H1 (cell line): Measurements from ENCODE around the gene EPS8.

Experiments
- CBX8 ChIP-seq: fragments of 300-800, 300-1000 bp; sonication (generic); IDR thresholded peaks from 2 replicates; pipeline ENCODE4 v1.7.1; 2016; ENCODE audit warnings: low read depth, low read length, borderline replicate concordance
- CEBPB ChIP-seq: IDR thresholded peaks from 2 replicates; pipeline ENCODE4 v1.6.1; 2012; ENCODE audit warnings: low read depth, low read length
- CTCF ChIP-seq, 3 experiments: IDR thresholded peaks; 1 replicate in 2 of 3; 2 replicates in 1 of 3; pipeline versions ENCODE4 v1.5.1 to v1.6.1; 2011; ENCODE audit warnings: low read length in 3 of 3, mild to moderate bottlenecking in 3 of 3, inconsistent platforms in 2 of 3, low read depth in 1 of 3, moderate library complexity in 1 of 3; ENCODE audit not compliant: insufficient read depth in 1 of 3; ENCODE audit errors: control extremely low read depth in 1 of 3
- EP300 ChIP-seq, 2 experiments: IDR thresholded peaks; 1 replicate in 1 of 2; 2 replicates in 1 of 2; pipeline ENCODE4 v1.6.1; 2011 to 2012; ENCODE audit warnings: low read depth in 2 of 2, low read length in 2 of 2, mild to moderate bottlenecking in 2 of 2, borderline replicate concordance in 1 of 2, inconsistent platforms in 1 of 2, moderate library complexity in 1 of 2
- EZH2 ChIP-seq: fragments of 200-600 bp; sonication (generic); IDR thresholded peaks from 2 replicates; pipeline ENCODE4 v1.7.1; 2012; ENCODE audit warnings: low read depth, mild to moderate bottlenecking, moderate library complexity, low read length, inconsistent platforms; ENCODE audit not compliant: severe bottlenecking
- GTF2F1 ChIP-seq: IDR thresholded peaks from 2 replicates; pipeline ENCODE4 v1.6.1; 2012; ENCODE audit warnings: low read depth, low read length, improper control_type of control experiment, borderline replicate concordance
- HDAC2 ChIP-seq, 2 experiments: fragments of 300-600 bp in 1 of 2; sonication (generic) in 1 of 2; IDR thresholded peaks; 2 replicates each; pipeline ENCODE4 v1.6.1; 2011 to 2012; ENCODE audit warnings: low read depth in 2 of 2, low read length in 2 of 2, mild to moderate bottlenecking in 2 of 2, moderate library complexity in 2 of 2, borderline replicate concordance in 1 of 2, inconsistent platforms in 1 of 2
- JUND ChIP-seq: IDR thresholded peaks from 2 replicates; pipeline ENCODE4 v1.6.1; 2011; ENCODE audit warnings: mild to moderate bottlenecking, improper control_type of control experiment, low read length
- POLR2A ChIP-seq, 2 experiments: IDR thresholded peaks; 1 replicate in 1 of 2; 2 replicates in 1 of 2; pipeline ENCODE4 v1.6.1; 2011; ENCODE audit warnings: low read depth in 2 of 2, low read length in 2 of 2, mild to moderate bottlenecking in 2 of 2; ENCODE audit errors: control extremely low read depth in 1 of 2
- RFX5 ChIP-seq: IDR thresholded peaks from 2 replicates; pipeline ENCODE4 v1.6.1; 2011; ENCODE audit warnings: low read depth, low read length, improper control_type of control experiment, borderline replicate concordance
- SP2 ChIP-seq: IDR thresholded peaks from 2 replicates; pipeline ENCODE4 v1.6.1; 2012; ENCODE audit warnings: mild to moderate bottlenecking, low read length, inconsistent platforms
- TAF1 ChIP-seq: IDR thresholded peaks from 2 replicates; pipeline ENCODE4 v1.6.1; 2011; ENCODE audit warnings: mild to moderate bottlenecking, low read depth, low read length

GRCh38 chr12:15575671-15576541 lies 213.3 kb downstream of the EPS8 start:
- TF ChIP-seq SP2 (no peak), HDAC2 (IDR thresholded peaks at IDR 0.05; ENCODE audit: borderline replicate concordance in 1 of 2, low read depth in 2 of 2, low read length in 2 of 2) (no peak), RFX5 (no peak), CBX8 (no peak), EP300 (IDR thresholded peaks at IDR 0.05; ENCODE audit: borderline replicate concordance in 1 of 2, low read depth in 2 of 2, low read length in 2 of 2) (no peak), EZH2 (no peak), GTF2F1 (no peak), JUND (no peak), POLR2A (IDR thresholded peaks at IDR 0.05; ENCODE audit: control extremely low read depth in 1 of 2, low read depth in 2 of 2, low read length in 2 of 2) (no peak), TAF1 (no peak), CTCF (IDR thresholded peaks at IDR 0.05; ENCODE audit: control extremely low read depth in 1 of 3, insufficient read depth in 1 of 3, low read depth in 1 of 3, low read length in 3 of 3) (no peak), CEBPB (no peak)
